ENCODE data around the gene NRP2. TPM values are rescaled to one million over a fixed set of nuclear protein-coding genes. Genes with fewer than 3 reads are reported as not detected.

The NRP2 gene
- total RNA-seq, 4 donors from 2014 or later, result 4.9 to 22.4 (median 14.5) TPM

- peak overlapping the region in 1 of 4 donors; percentile 37 for H3K27ac ChIP-seq
- DNase-seq, result no peak
- H3K4me1 ChIP-seq, result peaks cover 0 to 16% (median 0%) of the 10 kb centered on the region in 4 donors
- H3K4me3 ChIP-seq, result no peak overlapping the region
- no peaks in the 10 kb centered on the region for H3K27me3 ChIP-seq
- no peaks in the 10 kb centered on the region for H3K9me3 ChIP-seq
- TF ChIP-seq CTCF (IDR thresholded peaks at IDR 0.05) (no peak), POLR2A (IDR thresholded peaks at IDR 0.05) (no peak)
- peaks cover 0 to 5% (median 0%) of the 10 kb centered on the region in 3 donors for H3K36me3 ChIP-seq
Observed at GRCh38 chr2:205719847-205720246, 37.5 kb downstream of the NRP2 start.

- Histone ChIP-seq H3K36me3 (peaks cover 0 to 5% (median 0%) of the 10 kb centered on the region in 3 donors), H3K4me3 (no peak overlapping the region), H3K4me1 (peaks cover 0 to 10% (median 0%) of the 10 kb centered on the region in 4 donors), H3K9me3 (no peaks in the 10 kb centered on the region), H3K27ac (no peak overlapping the region), H3K27me3 (no peaks in the 10 kb centered on the region)
- no peak for DNase-seq
- TF ChIP-seq CTCF (IDR thresholded peaks at IDR 0.05) (no peak), POLR2A (IDR thresholded peaks at IDR 0.05) (no peak)
Observed at GRCh38 chr2:205720451-205720902, 38.2 kb downstream of the NRP2 start.

- no peak for DNase-seq
- Histone ChIP-seq H3K36me3 (peaks cover 0 to 9% (median 0%) of the 10 kb centered on the region in 3 donors), H3K4me3 (no peak overlapping the region), H3K4me1 (peaks cover 0 to 10% (median 0%) of the 10 kb centered on the region in 4 donors), H3K9me3 (no peaks in the 10 kb centered on the region), H3K27ac (peak overlapping the region in 1 of 4 donors; percentile 18), H3K27me3 (no peaks in the 10 kb centered on the region)
- TF ChIP-seq POLR2A (IDR thresholded peaks at IDR 0.05) (no peak), CTCF (IDR thresholded peaks at IDR 0.05) (peak in 1 of 6 experiments; percentile 10)
Observed at GRCh38 chr2:205721057-205721449, 38.8 kb downstream of the NRP2 start.

GRCh38 chr2:205722283-205722918, 40.1 kb downstream of the NRP2 start:
- H3K9me3 ChIP-seq, result no peaks in the 10 kb centered on the region
- DNase-seq, result no peak
- H3K27me3 ChIP-seq, result no peaks in the 10 kb centered on the region
- no peak overlapping the region for H3K4me3 ChIP-seq
- peaks cover 0 to 20% (median 0%) of the 10 kb centered on the region in 3 donors for H3K36me3 ChIP-seq
- peaks cover 0 to 10% (median 0%) of the 10 kb centered on the region in 4 donors for H3K4me1 ChIP-seq
- no peak overlapping the region for H3K27ac ChIP-seq
- no peak for TF ChIP-seq POLR2A (IDR thresholded peaks at IDR 0.05)
- no peak for TF ChIP-seq CTCF (IDR thresholded peaks at IDR 0.05)

GRCh38 chr2:205723179-205723578, 40.9 kb downstream of the NRP2 start:
- H3K4me3 ChIP-seq, result no peak overlapping the region
- H3K27me3 ChIP-seq, result no peaks in the 10 kb centered on the region
- TF ChIP-seq POLR2A (IDR thresholded peaks at IDR 0.05) (no peak), CTCF (IDR thresholded peaks at IDR 0.05) (no peak)
- H3K9me3 ChIP-seq, result no peaks in the 10 kb centered on the region
- H3K36me3 ChIP-seq, result peaks cover 0 to 25% (median 0%) of the 10 kb centered on the region in 3 donors
- no peak overlapping the region for H3K27ac ChIP-seq
- peaks cover 0 to 10% (median 0%) of the 10 kb centered on the region in 4 donors for H3K4me1 ChIP-seq
- DNase-seq, result no peak

Measured in Peyer's patch (tissue), 4 donors.